ENCODE data around the gene ZDHHC14. TPM values are rescaled to one million over a fixed set of nuclear protein-coding genes. Genes with fewer than 3 reads are reported as not detected.
"Not testable (repeated sequence)": the region's sequence is repeated elsewhere in the genome, so short reads cannot be mapped to it uniquely, and the experiment has no call there.

ZDHHC14 gene
- total RNA-seq, 3 donors from 2014 or later = 5.6 to 6.0 (median 5.7) TPM

GRCh38 chr6:157467339-157467738, 86.3 kb downstream of the ZDHHC14 start:
- H3K27me3 Mint-ChIP-seq (ENCODE audit: low read depth); H3K4me3 Mint-ChIP-seq; ATAC-seq; DNase-seq; H3K36me3 Mint-ChIP-seq (ENCODE audit: insufficient read depth); H3K9me3 Mint-ChIP-seq: not testable (repeated sequence)
- peaks cover 11% of the 10 kb centered on the region for H3K4me1 Mint-ChIP-seq (ENCODE audit: low read depth)

DNA sequence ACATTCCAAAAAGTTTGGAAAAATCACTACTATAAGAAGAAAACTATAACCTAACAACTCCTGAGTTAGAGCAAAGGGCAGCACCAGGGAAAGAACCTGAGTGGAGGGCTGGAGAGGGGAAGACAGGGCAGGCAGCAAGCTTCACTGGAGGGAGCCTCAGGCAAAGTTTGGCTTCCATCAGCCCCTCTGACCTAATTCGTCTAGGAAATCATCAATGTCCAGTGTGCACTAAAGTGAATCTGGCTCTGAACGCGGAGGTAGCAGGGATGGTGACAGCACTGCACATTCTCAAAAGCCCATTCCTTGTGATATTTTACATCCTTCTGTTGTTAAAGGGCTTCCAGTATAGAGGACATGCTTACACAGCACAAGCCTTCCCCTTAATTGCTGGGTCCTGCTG, 87.1 kb downstream of the ZDHHC14 start:
- DNase-seq (no peak), ATAC-seq (no peak)
- H3K4me3 Mint-ChIP-seq = no peak overlapping the region
- no peaks in the 10 kb centered on the region for H3K27me3 Mint-ChIP-seq (ENCODE audit: low read depth)
- no peaks in the 10 kb centered on the region for H3K36me3 Mint-ChIP-seq (ENCODE audit: insufficient read depth)
- H3K4me1 Mint-ChIP-seq (ENCODE audit: low read depth) = peaks cover 11% of the 10 kb centered on the region
- no peaks in the 10 kb centered on the region for H3K9me3 Mint-ChIP-seq

- Mint-ChIP-seq H3K9me3 (no peaks in the 10 kb centered on the region), H3K27me3 (ENCODE audit: low read depth) (no peaks in the 10 kb centered on the region), H3K4me1 (ENCODE audit: low read depth) (peaks cover 11% of the 10 kb centered on the region), H3K36me3 (ENCODE audit: insufficient read depth) (no peaks in the 10 kb centered on the region), H3K4me3 (no peak overlapping the region)
- ATAC-seq (no peak), DNase-seq (no peak)
Measured at GRCh38 chr6:157468574-157468973, 87.6 kb downstream of the ZDHHC14 start.

DNA sequence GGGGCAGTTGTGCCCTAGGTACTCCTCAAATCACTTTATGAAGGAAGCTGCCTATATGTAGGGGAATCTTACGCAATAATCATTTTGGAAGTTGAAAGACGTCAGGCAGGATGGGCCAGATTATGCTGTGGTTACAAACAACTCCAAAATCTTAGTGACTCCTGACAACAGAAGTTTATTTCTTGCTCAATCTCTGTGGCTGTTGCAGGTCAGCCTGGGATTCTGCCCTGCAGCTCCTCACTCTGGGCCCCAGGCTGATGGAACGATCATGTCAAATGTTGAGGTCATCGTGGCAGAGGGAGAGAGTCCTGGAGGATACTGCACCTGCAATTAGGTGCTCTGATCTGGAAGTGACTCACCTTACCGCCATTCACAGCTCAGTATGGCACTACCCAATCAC, 88.4 kb downstream of the ZDHHC14 start:
- DNase-seq = no peak
- no peak for ATAC-seq
- Mint-ChIP-seq H3K27me3 (ENCODE audit: low read depth) (peaks cover 2% of the 10 kb centered on the region), H3K4me3 (no peak overlapping the region), H3K4me1 (ENCODE audit: low read depth) (peaks cover 11% of the 10 kb centered on the region), H3K9me3 (no peaks in the 10 kb centered on the region), H3K36me3 (ENCODE audit: insufficient read depth) (no peaks in the 10 kb centered on the region)

GRCh38 chr6:157471077-157471686, 90.2 kb downstream of the ZDHHC14 start:
- Mint-ChIP-seq H3K27me3 (ENCODE audit: low read depth) (peaks cover 2% of the 10 kb centered on the region), H3K36me3 (ENCODE audit: insufficient read depth) (no peaks in the 10 kb centered on the region), H3K9me3 (peaks cover 3% of the 10 kb centered on the region), H3K4me3 (no peak overlapping the region), H3K4me1 (ENCODE audit: low read depth) (peaks cover 7% of the 10 kb centered on the region)
- no peak for DNase-seq
- ATAC-seq = no peak

GRCh38 chr6:157471895-157472686, 91.1 kb downstream of the ZDHHC14 start:
- H3K36me3 Mint-ChIP-seq (ENCODE audit: insufficient read depth) = no peaks in the 10 kb centered on the region
- H3K9me3 Mint-ChIP-seq = peaks cover 3% of the 10 kb centered on the region
- DNase-seq = no peak
- peaks cover 5% of the 10 kb centered on the region for H3K27me3 Mint-ChIP-seq (ENCODE audit: low read depth)
- no peak for ATAC-seq
- peaks cover 7% of the 10 kb centered on the region for H3K4me1 Mint-ChIP-seq (ENCODE audit: low read depth)
- no peak overlapping the region for H3K4me3 Mint-ChIP-seq

DNA sequence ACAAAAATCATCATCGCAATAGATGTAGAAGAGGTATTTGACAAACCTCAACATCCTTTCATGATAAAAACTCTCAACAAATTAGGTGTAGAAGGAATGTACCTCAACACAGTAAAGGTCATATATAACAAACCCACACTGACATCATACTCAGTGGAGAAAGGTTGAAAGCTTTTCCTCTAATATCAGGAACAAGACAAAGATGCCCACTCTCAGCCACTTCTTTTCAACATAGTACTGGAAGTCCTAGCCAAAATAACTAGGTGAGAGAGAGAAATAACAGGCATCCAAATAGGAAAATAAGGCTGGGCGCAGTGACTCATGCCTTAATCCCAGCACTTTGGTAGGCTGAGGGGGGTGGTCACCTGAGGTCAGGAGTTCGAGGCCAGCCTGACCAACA, 95.8 kb downstream of the ZDHHC14 start:
- peaks cover 3% of the 10 kb centered on the region for H3K9me3 Mint-ChIP-seq
- H3K27me3 Mint-ChIP-seq (ENCODE audit: low read depth) = peaks cover 5% of the 10 kb centered on the region
- no peaks in the 10 kb centered on the region for H3K36me3 Mint-ChIP-seq (ENCODE audit: insufficient read depth)
- H3K4me3 Mint-ChIP-seq = no peak overlapping the region
- peaks cover 7% of the 10 kb centered on the region for H3K4me1 Mint-ChIP-seq (ENCODE audit: low read depth)
- ATAC-seq (no peak), DNase-seq (no peak)

GRCh38 chr6:157478926-157479325, 97.9 kb downstream of the ZDHHC14 start:
- Mint-ChIP-seq H3K9me3 (peaks cover 3% of the 10 kb centered on the region), H3K27me3 (ENCODE audit: low read depth) (peaks cover 5% of the 10 kb centered on the region), H3K36me3 (ENCODE audit: insufficient read depth) (no peaks in the 10 kb centered on the region), H3K4me1 (ENCODE audit: low read depth) (peaks cover 7% of the 10 kb centered on the region), H3K4me3 (no peak overlapping the region)
- DNase-seq (no peak), ATAC-seq (no peak)

- H3K36me3 Mint-ChIP-seq (ENCODE audit: insufficient read depth) = no peaks in the 10 kb centered on the region
- peaks cover 2% of the 10 kb centered on the region for H3K9me3 Mint-ChIP-seq
- ATAC-seq (no peak), DNase-seq (no peak)
- peaks cover 4% of the 10 kb centered on the region for H3K27me3 Mint-ChIP-seq (ENCODE audit: low read depth)
- no peak overlapping the region for H3K4me3 Mint-ChIP-seq
- H3K4me1 Mint-ChIP-seq (ENCODE audit: low read depth) = peaks cover 2% of the 10 kb centered on the region
Measured at GRCh38 chr6:157479464-157480303, 98.7 kb downstream of the ZDHHC14 start.

GRCh38 chr6:157481189-157481864, 100.3 kb downstream of the ZDHHC14 start:
- no peak for DNase-seq
- Mint-ChIP-seq H3K27me3 (ENCODE audit: low read depth) (peaks cover 1% of the 10 kb centered on the region), H3K36me3 (ENCODE audit: insufficient read depth) (no peaks in the 10 kb centered on the region), H3K4me1 (ENCODE audit: low read depth) (peaks cover 7% of the 10 kb centered on the region), H3K4me3 (no peak overlapping the region), H3K9me3 (no peaks in the 10 kb centered on the region)
- no peak for ATAC-seq

GRCh38 chr6:157481865-157482249, 100.9 kb downstream of the ZDHHC14 start:
- Mint-ChIP-seq H3K27me3 (ENCODE audit: low read depth) (no peaks in the 10 kb centered on the region), H3K9me3 (no peaks in the 10 kb centered on the region), H3K4me1 (ENCODE audit: low read depth) (peaks cover 13% of the 10 kb centered on the region), H3K4me3 (no peak overlapping the region), H3K36me3 (ENCODE audit: insufficient read depth) (no peaks in the 10 kb centered on the region)
- ATAC-seq = no peak
- no peak for DNase-seq

- Mint-ChIP-seq H3K36me3 (ENCODE audit: insufficient read depth) (no peaks in the 10 kb centered on the region), H3K4me1 (ENCODE audit: low read depth) (peaks cover 20% of the 10 kb centered on the region), H3K9me3 (no peaks in the 10 kb centered on the region), H3K4me3 (no peak overlapping the region), H3K27me3 (ENCODE audit: low read depth) (no peaks in the 10 kb centered on the region)
- DNase-seq = no peak
- ATAC-seq = no peak
Measured at GRCh38 chr6:157483770-157484169, 102.8 kb downstream of the ZDHHC14 start.

DNA sequence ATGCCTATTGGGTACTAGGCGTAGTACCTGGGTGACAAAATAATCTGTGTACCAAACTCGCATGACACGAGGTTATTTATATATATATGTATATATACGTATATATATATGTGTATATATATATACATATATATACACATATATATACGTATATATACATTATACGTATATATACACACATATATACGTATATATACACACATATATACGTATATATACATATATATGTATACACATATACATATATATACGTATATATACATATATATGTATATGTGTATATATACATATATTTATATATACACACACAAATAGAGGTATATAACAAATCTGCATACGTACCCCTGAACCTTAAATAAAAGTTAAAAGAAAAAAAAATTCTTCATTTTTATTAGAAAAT, 103.2 kb downstream of the ZDHHC14 start:
- Mint-ChIP-seq H3K27me3 (ENCODE audit: low read depth) (no peaks in the 10 kb centered on the region), H3K4me1 (ENCODE audit: low read depth) (peaks cover 20% of the 10 kb centered on the region), H3K9me3 (no peaks in the 10 kb centered on the region), H3K36me3 (ENCODE audit: insufficient read depth) (no peaks in the 10 kb centered on the region), H3K4me3 (no peak overlapping the region)
- DNase-seq = no peak
- no peak for ATAC-seq

- ATAC-seq (peak in 1 of 2 donors; percentile 63), DNase-seq (no peak)
- no peaks in the 10 kb centered on the region for H3K9me3 Mint-ChIP-seq
- no peaks in the 10 kb centered on the region for H3K36me3 Mint-ChIP-seq (ENCODE audit: insufficient read depth)
- H3K27me3 Mint-ChIP-seq (ENCODE audit: low read depth) = no peaks in the 10 kb centered on the region
- peaks cover 28% of the 10 kb centered on the region for H3K4me1 Mint-ChIP-seq (ENCODE audit: low read depth)
- no peak overlapping the region for H3K4me3 Mint-ChIP-seq
Measured at GRCh38 chr6:157486572-157486971, 105.6 kb downstream of the ZDHHC14 start.

All from activated T-cell treated with anti-CD3 and anti-CD28 coated beads, Interleukin-2, amount 50 U/mL, for 4 hours (primary cell).